Head of caudate nucleus (tissue), 42 donors: ENCODE data around the gene SEMA3B.
"Not testable (repeated sequence)": the region's sequence is repeated elsewhere in the genome, so short reads cannot be mapped to it uniquely, and the experiment has no call there.

Source experiments
- DNase-seq, 42 donors: peaks; one replicate each; pipeline versions ENCODE4 v3.0.0 to v3.0.0-alpha.2; 2020 to 2021; ENCODE audit warnings: mixed read lengths in 7 of 42
- intact Hi-C: fragments of 100-400 bp; cut with DNase I; formaldehyde crosslinking; loops from one replicate; pipeline ENCODE4 v1.15.0; 2022

SEMA3B gene

DNA sequence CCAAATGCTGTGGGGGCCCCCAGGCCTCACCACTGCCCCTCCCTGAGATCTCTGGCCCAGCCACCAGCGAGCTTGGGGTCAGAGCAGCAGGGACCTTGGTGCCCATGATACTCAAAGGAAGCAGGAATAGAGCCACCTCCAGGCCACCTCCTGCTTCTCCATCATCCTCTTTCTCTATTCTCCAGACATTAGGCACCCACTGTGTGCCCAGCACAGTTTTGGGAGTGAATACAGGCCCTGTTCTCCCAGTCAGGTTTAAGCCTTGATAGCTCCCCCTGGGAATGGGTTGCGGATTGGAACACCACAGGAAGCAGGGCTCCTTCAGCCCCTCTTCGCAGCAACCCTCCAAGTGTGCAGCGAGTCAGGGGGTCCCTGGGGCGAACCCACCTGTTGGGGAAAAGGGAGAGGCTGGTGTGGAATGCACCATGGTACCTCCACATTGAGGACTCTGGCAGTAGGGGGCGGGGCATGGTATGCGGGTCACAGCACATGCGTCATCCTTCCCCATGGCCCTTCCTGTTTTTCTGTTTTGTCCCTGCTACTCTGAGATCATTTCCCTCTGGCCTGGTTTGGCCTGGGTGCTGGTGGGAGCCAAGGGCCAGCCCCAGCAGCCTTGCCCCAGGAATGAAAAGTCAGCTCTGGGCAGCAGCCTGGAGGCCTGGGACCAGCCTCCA, 14.2 kb upstream of the SEMA3B start:
- intact Hi-C loops, result no loop called here
- DNase-seq, result peak in 2 of 42 donors; percentile 33 to 43

DNA sequence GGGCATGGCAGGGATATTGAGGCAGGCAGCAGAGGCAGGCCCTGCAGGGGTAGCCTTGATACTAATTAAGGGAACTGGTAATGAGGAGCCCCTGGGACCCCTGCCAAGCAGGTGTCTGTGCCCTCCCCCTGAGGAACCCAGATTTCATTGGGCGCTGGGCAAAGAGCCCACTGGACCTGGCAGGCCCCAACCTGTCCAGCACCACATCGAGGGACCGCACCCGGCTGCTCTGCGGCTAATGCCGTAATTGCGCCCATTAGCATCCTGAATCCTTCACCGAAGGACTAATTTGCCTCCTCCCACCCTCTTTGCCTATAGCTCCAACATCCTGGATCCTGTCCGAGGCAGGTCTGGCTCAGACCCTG, 13.7 kb upstream of the SEMA3B start:
- no peak for DNase-seq

DNA sequence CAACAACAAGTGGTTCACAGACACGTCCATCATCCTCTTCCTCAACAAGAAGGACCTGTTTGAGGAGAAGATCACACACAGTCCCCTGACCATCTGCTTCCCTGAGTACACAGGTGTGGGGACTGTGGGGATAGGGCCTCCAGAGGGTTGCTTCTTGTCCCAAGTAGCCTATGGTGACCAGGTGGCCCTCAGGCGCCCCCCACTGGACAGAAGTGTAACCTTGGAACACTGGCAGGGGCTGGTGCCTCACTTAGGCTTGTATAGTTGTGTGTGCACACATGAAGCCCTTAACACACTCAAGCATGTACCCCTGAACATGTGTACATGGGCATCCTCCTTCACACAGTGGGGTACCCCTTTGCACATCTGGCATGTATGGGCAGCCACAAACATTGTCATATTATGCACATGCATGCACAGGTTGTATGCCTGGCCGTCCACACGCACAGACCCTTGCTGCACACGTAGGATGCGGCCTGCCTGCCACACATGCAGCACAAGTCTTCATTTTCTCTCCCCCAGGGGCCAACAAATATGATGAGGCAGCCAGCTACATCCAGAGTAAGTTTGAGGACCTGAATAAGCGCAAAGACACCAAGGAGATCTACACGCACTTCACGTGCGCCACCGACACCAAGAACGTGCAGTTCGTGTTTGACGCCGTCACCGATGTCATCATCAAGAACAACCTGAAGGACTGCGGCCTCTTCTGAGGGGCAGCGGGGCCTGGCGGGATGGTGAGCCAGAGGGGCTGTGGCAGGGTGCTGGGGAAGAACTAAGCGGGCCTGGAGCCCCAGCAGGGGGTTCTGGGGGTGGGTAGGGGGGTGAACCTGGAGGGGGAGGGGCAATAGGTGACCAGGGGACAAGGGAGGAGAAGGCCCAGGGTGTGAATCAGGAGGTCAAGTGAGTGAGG, 11.7 kb upstream of the SEMA3B start:
- peak in 8 of 42 donors; percentile 45 to 84 (median 64) for DNase-seq
- intact Hi-C loops, result no loop called here

More for the DNA sequence above, 13.7 kb upstream of the SEMA3B start:
- intact Hi-C loops, result no loop called here

DNA sequence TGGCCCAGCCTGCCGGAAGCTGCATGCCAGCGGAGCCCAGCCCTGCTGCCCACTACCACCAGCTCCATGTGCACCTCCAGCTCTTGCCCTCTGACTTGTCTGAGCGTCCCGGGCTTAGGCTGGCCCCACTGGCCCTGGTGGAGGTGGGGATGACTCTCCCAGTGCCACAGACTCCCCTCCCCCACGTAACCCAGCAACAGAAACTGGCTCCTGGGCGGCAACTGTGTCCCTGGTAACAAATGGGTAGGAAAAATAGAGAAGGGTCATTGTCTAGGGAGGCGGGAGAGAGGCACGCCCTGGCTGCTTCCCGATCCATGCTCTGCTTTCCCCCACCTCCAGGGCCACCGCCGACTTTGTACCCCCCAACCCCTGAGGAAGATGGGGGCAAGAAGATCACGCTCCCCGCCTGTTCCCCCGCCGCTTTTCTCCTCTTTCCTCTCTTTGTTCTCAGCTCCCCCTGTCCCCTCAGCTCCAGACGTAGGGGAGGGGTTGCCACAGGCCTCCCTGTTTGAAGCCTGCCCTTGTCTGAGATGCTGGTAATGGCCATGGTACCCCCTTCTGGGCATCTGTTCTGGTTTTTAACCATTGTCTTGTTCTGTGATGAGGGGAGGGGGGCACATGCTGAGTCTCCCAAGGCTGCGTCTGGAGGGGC, 10.8 kb upstream of the SEMA3B start:
- peak in 3 of 42 donors; percentile 21 to 48 (median 38) for DNase-seq
- intact Hi-C loops, result no loop called here

DNA sequence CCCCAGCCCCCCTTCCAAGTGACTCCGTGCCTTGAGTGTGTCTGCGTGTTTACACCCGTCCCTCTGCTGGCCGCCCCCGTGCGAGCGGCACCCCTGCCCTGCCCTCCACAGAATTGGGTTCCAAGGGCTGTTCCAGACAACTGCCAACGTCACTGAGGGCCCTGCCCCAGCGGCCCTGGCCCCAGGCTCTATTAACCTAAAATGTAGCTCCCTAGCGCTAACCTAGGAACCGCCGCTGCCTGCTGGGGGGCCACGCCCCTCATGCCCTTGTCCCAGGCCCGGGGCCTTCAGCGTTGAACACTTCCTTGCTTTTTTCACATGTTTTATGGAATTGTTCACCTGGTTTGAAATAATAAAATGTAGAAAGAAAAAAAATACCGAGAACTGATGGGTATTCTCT, 10.0 kb upstream of the SEMA3B start:
- peak in 3 of 42 donors; percentile 18 to 49 (median 35) for DNase-seq
- intact Hi-C loops, result no loop called here

DNA sequence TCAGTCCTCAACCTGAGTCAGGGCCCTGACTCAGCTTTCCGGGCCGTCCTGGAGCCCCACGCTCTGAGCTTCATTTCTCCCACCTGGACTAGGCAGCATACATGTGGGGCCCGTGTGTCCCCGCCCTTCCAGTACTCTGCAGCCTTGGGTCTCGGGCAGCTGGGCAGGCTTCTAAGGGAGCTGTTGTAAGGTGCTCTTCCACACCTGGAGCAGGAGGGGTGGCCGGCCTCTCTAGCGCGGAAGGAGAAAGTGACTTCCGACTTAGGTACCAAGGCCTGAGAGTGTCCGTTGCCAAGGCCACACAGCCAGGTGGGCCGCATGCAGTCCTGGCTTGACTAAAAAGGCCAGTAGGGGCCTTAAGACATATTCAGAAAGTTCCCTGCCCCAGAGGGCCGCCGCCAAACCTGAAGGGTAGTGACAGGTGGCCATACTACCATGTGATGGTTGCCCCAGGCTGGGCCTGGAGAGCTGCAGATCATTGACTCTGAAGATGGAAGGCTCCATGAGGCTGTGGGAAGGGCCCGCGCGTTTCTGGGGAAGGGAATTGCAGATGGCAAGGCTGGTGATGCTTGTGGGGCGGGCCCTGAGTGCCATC, 9.4 kb upstream of the SEMA3B start:
- no peak for DNase-seq
- intact Hi-C loops, result no loop called here

DNA sequence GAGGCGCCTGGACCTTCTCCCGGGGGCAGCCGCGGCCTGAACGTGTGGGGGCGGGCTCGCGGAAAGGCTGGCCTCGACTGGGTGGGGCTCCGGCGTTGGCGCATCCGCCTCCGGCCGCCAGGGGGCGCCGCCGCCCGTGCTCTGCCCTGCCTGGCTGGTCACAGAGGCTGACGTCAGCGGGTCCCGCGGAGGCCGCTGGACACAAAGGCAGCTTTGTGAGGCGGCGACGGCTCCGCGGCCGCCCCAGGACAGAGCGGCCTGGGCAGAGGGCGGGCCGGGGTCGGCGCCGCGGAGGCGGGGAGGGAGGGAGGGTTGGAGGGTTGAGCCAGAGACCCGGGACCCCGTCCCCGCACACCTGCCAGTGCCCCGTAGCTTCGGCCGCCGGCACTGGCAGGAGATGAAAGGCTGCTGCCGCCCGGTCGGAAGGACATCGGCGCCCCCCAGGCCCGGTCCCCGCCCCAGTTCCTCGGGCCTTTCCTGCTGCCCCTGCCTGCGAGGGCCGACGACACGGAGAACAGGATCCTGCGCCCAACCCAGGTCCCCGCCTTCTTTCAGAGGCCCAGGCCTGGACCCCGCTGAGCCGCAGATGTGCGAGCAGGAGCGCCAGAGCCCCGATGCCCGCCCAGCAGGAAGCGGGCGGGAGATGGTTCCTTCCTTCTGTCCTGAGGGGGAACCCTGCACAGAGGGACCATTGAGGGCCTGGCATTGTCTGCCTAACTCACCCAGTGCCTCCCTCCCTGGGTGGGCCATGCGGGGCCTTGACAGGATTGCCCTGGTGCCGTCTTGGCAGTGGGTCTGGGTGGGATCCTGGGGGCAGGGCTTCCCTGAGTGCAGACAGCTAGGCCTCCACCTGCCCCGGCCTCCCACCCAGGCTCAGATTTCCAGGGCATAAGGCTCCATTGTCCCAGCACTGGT, 8.7 kb upstream of the SEMA3B start:
- intact Hi-C loops, result no loop called here
- peak; percentile 84 to 98 (median 94) for DNase-seq

DNA sequence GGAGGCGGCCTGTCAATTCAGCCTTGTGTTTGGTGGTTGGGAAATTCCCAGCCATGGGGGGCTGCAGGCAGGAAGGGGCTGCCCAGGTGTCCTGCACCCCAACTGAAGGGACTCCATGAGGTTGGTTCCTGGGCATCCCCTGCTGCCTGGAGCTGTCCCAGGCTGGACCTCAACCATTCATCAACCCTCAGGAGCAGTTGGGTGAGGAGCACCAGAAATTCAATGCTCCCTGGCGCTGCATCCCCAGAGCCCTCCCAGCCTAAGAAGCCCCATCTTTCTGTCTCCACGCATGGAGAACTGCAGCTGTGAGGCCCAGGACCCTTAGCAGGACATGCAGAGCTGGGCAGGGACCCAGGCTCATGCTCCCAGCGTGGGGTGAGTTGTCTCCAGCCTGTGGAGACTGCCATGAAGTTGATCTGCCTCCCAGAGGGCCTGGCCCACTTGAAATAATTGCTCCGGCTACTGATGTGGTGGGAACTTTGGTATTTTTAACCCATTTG, 8.0 kb upstream of the SEMA3B start:
- peak in 2 of 42 donors; percentile 43 to 49 for DNase-seq
- intact Hi-C loops, result no loop called here

DNA sequence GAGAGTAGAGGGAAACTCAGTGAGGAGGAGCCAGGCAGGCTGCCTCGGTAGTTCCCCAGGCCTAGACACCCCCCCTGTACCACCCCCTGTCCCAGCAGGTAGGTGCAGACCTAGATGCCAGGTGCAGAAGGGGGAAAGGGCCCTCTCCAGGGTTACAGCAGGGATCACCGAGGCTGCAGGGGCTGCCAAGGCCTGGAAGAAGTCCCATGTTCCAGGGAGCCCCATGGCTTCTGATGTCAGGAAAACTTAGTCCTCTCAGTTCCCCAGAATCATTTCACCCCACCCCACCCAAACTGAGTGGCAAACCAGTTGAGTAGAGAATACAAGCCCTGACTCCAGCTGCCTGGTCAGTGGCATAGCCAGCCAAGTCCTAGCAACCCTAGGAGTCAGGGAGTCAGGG, 7.4 kb upstream of the SEMA3B start:
- intact Hi-C loops, result no loop called here

DNA sequence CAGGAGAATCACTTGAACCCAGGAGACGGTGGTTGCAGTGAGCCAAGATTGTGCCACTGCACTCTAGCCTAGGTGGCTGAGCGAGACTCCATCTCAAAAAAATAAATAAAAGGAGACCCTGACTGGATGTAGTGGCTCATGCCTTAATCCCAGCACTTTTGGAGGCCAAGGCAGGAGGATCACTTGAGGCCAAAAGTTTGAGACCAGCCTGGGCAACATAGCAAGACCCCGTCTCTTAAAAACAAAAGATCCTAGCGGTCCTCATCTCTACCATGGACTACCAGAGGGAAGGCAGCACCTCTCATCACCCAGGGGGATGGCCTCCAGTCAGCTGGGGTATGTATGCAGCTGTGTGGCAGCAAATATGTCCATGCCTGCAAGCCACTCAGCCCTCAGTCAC, 6.7 kb upstream of the SEMA3B start:
- intact Hi-C loops, result not testable (repeated sequence)

More for the DNA sequence above, 7.4 kb upstream of the SEMA3B start:
- peak in 2 of 42 donors; percentile 16 to 30 for DNase-seq

DNA sequence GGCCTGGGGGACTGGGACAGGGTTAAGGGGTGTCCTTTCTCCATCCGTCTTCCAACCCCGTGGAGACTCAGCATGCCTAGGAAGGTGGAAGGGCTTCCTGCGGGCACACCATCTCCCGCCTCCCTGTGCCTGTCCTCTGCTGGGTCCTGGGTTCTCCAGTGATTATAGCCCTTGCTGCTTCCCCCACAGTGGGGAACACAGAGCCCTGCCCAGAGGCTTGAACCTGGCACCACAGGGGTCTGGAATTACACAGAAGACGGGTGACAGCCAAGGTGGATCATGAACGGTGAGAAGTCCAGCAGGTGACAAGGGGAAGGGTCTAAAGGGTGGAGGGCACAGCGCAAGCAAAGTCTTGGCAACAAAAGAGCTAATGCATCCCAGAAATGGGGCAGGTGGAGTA, 6.2 kb upstream of the SEMA3B start:
- intact Hi-C loops, result no loop called here
- DNase-seq, result peak in 1 of 42 donors; percentile 14

More for the DNA sequence above, 6.7 kb upstream of the SEMA3B start:
- DNase-seq, result not testable (repeated sequence)

DNA sequence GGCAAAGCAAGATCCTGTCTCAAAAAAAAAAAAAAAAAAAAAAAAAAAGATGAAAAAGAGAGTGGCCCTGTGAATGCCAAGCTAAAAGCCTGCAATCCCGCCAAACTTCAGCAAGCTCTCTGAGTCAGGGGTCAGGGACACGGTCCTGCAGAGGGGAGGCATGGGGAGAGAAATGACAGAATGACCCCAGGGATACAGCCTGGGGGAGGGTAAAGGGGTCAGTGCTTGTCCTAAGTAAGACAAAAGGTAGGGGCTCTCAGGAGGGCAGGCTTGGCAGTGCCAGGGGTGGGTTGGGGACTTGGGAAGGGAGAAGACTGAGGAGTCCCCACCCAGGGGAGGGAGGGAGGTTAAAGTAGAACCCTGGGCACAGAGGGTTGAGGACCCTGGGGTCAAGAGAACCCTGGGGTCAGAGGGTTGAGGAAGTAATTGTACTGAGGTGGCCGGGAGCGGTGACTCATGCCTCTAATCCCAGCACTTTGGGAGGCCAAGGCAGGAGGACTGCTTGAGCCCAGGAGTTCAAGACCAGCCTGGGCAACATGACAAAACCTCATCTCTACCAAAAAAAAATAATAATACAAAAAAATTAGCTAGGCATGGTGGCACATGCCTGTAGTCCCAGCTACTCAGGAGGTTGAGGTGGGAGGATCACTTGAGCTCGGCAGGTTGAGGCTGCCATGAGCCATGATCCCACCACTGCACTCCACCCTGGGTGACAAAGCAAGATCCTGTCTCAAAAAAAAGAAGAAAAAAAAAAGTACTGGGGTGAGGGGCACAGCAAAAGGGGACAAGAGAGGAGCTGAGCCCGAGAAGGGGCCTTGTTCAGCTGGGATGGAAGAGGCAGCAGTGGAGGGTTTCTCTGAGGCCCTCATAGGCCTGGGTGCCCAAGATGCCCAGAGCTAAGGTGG, 5.2 kb upstream of the SEMA3B start:
- peak in 1 of 42 donors; percentile 14 for DNase-seq
- intact Hi-C loops, result no loop called here

DNA sequence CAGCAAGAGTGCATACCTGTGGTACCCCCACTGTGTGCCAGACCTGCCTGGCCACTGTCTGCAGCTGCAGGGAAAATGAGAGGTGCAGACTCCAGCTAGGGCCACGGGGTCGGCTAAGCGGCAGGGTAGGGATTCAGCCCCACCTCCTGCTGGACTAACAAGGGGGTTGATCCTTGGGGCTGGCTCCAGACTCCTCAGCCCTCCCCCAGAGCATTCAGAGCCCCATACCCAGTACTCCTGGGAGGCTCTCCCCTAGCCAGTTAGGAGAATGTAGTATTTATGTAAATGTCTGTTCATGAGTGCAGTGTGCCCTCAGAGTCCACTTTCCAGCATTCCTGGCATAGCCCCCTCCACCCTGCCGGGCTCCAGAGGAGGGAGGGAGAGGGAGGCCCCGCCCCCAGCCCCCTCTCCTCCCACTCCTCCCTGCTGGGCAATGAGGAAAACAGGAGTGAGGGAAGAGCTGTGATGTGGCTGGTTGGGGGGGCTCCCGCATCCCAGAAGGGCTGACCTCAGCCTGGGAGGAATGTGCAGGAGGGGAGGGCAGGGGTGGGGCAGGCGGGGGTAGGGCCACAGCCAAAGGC, 4.5 kb upstream of the SEMA3B start:
- peak; percentile 67 to 94 (median 84) for DNase-seq
- intact Hi-C loops, result no loop called here

DNA sequence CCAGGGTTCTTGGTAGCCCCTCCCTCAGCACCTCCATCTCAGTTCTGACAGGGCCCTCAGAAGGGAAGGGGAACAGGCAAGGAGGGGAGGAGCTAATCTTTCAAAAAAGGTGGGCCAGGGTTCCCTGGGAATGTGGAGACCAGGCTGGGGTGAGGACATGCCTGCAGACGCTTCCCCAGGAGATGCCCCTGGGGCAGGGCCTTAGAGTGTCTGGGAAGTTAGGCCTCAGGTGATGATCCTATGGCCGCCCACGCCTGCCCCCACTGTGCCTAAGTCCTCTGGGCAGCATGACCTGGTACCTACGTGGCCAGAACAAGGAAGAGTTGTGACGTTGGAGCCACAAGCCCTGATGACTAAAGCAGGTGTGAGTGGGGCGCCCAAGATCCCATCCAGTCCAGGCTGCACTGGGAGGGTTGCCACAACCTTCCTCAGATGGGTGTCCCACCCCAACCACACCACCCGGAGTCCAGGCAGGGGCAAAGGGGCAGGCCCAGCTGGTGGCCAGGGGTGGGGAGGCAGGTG, 3.9 kb upstream of the SEMA3B start:
- intact Hi-C loops, result no loop called here
- DNase-seq, result peak in 1 of 42 donors; percentile 23

DNA sequence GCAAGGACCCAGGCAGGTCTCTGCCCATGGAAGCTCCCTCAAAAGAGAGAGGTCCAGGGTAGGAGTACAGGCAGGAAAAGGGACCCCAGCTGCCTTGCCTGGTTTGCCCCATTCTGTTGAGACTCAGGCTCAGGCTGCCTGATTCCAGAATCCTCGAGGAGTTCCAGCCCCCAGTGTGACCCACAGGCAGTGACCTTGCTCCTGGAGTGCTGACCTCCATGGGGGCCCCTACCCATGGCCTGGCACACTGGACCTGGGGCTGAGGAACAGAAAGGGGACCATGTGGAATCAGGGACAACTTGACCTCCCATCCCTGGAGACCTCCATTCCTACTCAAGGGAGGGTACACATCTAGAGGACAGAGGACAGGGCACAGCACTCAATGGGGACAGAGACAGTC, 3.4 kb upstream of the SEMA3B start:
- DNase-seq, result peak in 1 of 42 donors; percentile 16
- intact Hi-C loops, result no loop called here

DNA sequence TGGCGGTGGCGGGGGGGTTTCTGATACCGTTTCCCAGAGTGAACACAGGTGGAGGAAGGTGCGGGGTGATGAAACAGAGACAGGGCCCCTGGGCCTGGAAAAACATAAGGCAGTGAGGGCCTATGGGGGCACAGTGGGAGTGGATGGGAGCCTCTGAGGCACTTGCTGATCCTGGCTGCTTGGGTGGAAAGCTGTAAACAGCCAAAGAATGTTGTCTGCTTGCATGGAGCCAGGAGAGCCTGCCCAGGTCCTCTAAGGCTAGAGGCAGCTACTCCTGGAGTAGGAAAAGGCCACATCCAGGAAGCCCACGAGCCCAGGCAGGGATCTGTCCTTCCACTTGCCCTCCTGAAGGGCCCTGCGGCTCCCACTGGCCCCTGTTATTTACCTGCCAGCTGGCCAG, 2.9 kb upstream of the SEMA3B start:
- intact Hi-C loops, result no loop called here
- DNase-seq, result peak in 1 of 42 donors; percentile 14
